Common myeloid progenitor, CD34-positive (primary cell): ENCODE measurements around the gene CADPS2.
"Not testable (repeated sequence)": the region's sequence is repeated elsewhere in the genome, so short reads cannot be mapped to it uniquely, and the experiment has no call there.

ENCODE experiments used
- CTCF ChIA-PET: fragments of 350-600 bp; sonication (Branson Sonifier 250); formaldehyde crosslinking; loops from one replicate; lab custom pipeline; 2021; ENCODE audit warnings: antibody characterized with exemption; lab: Charles Lee
- POLR2A ChIA-PET: fragments of 350-600 bp; sonication (Branson Sonifier 250); formaldehyde crosslinking; loops from one replicate; lab custom pipeline; 2021; ENCODE audit warnings: antibody characterized with exemption; lab: Charles Lee
- DNase-seq, 3 donors: peaks; one replicate each; pipeline versions ENCODE4 v3.0.0 to v3.0.0-alpha.2; 2013
- H3K27ac ChIP-seq, 2 experiments: 1 replicate in 1 of 2; 2 replicates in 1 of 2; pipeline ENCODE4 v1.7.0; 2013; ENCODE audit warnings: inconsistent platforms in 2 of 2, low read length in 2 of 2, mild to moderate bottlenecking in 2 of 2, low read depth in 1 of 2, moderate library complexity in 1 of 2; ENCODE audit not compliant: severe bottlenecking in 2 of 2, insufficient read depth in 1 of 2, poor library complexity in 1 of 2
- H3K27me3 ChIP-seq, 5 experiments: replicated peaks in 2 of 5; 1 replicate in 3 of 5; 2 replicates in 2 of 5; pipeline versions ENCODE4 v1.6.1 to v1.7.0; 2013; ENCODE audit warnings: low read length in 4 of 5, mild to moderate bottlenecking in 2 of 5, moderate library complexity in 2 of 5, inconsistent platforms in 1 of 5; ENCODE audit not compliant: insufficient read depth in 5 of 5, control insufficient read depth in 4 of 5
- H3K36me3 ChIP-seq, 4 experiments: 1 replicate in 2 of 4; 2 replicates in 2 of 4; pipeline versions ENCODE4 v1.6.1 to v1.7.0; 2013; ENCODE audit warnings: low read length in 3 of 4, control low read depth in 1 of 4, mild to moderate bottlenecking in 1 of 4; ENCODE audit not compliant: control insufficient read depth in 4 of 4, insufficient read depth in 4 of 4
- H3K4me1 ChIP-seq, 4 experiments: 1 replicate in 3 of 4; 2 replicates in 1 of 4; pipeline versions ENCODE4 v1.6.1 to v1.7.1; 2013; ENCODE audit warnings: low read length in 3 of 4, mild to moderate bottlenecking in 3 of 4, control low read depth in 1 of 4, inconsistent platforms in 1 of 4, moderate library complexity in 1 of 4; ENCODE audit not compliant: control insufficient read depth in 4 of 4, insufficient read depth in 4 of 4; ENCODE audit errors: control extremely low read depth in 1 of 4
- H3K4me3 ChIP-seq, 7 experiments: 1 replicate in 4 of 7; 2 replicates in 3 of 7; pipeline versions ENCODE4 v1.5.1 to v1.7.0; 2013; ENCODE audit warnings: mild to moderate bottlenecking in 7 of 7, low read length in 6 of 7, moderate library complexity in 6 of 7, inconsistent platforms in 2 of 7, low read depth in 2 of 7, control low read depth in 1 of 7; ENCODE audit not compliant: insufficient read depth in 4 of 7, control insufficient read depth in 1 of 7; ENCODE audit errors: extremely low read depth in 1 of 7
- H3K9me3 ChIP-seq, 5 experiments: 1 replicate in 4 of 5; 2 replicates in 1 of 5; pipeline versions ENCODE4 v1.6.1 to v1.7.1; 2013; ENCODE audit warnings: low read length in 4 of 5, mild to moderate bottlenecking in 2 of 5, inconsistent platforms in 1 of 5, low read depth in 1 of 5, moderate library complexity in 1 of 5; ENCODE audit not compliant: control insufficient read depth in 4 of 5, insufficient read depth in 2 of 5; ENCODE audit errors: control extremely low read depth in 1 of 5
- WGBS: methylation state at CpG from one replicate; pipeline ENCODE4 v1.1.5; 2013; ENCODE audit not compliant: insufficient coverage; 5-methylcytosine and 5-hydroxymethylcytosine counted together

Gene CADPS2

DNA sequence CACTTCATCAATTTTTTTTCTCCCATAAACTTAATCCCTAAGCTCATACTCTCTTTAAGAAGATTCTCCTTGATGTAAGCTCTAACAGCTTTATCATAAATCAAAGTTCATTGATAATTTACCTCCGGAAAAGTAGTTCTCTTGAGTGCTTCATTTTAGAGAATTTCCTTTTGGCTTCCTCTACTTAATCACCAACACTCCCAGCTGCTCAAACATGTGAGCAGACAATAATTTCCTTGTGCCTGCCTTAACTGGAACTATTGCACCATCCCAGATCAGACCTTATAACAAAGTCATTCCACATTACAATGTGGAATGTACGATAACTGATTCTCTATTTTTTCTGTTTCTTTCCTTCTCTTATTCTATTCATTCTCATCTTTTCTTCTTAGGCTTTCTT is 587.6 kb downstream of the CADPS2 start:
- Histone ChIP-seq H3K4me3 (no peak overlapping the region), H3K36me3 (no peaks in the 10 kb centered on the region), H3K27me3 (peaks cover 23 to 83% (median 43%) of the 10 kb centered on the region in 5 experiments), H3K4me1 (peaks cover 0 to 4% (median 2%) of the 10 kb centered on the region in 4 experiments), H3K9me3 (peaks cover 0 to 6% (median 0%) of the 10 kb centered on the region in 5 experiments), H3K27ac (no peak overlapping the region)
- CTCF ChIA-PET = interaction anchor here (1.3 kb wide), 1 partner anchor 19 kb away, joined by 4 read pairs; no protein-coding TSS in a partner anchor
- whole genome bisulfite sequencing = 81% methylated on average over 2 of the region's 2 CpGs
- POLR2A ChIA-PET = no interaction called here
- no peak for DNase-seq

GRCh38 chr7:122298131-122298530 is 588.1 kb downstream of the CADPS2 start:
- ChIA-PET CTCF (interaction anchor here (1.3 kb wide), 1 partner anchor 19 kb away, joined by 4 read pairs; no protein-coding TSS in a partner anchor), POLR2A (no interaction called here)
- no peak for DNase-seq
- peaks cover 0 to 3% (median under 1%) of the 10 kb centered on the region in 4 experiments for H3K4me1 ChIP-seq
- peaks cover 23 to 78% (median 44%) of the 10 kb centered on the region in 5 experiments for H3K27me3 ChIP-seq
- H3K4me3 ChIP-seq = no peak overlapping the region
- no peak overlapping the region for H3K27ac ChIP-seq
- peaks cover 0 to 6% (median 0%) of the 10 kb centered on the region in 5 experiments for H3K9me3 ChIP-seq
- WGBS = 73% methylated on average over 1 of the region's 2 CpGs
- no peaks in the 10 kb centered on the region for H3K36me3 ChIP-seq

- Histone ChIP-seq H3K36me3 (no peaks in the 10 kb centered on the region), H3K4me3 (no peak overlapping the region), H3K27me3 (peaks cover 0 to 19% (median 9%) of the 10 kb centered on the region in 5 experiments), H3K9me3 (peaks cover 0 to 12% (median 4%) of the 10 kb centered on the region in 5 experiments), H3K27ac (no peak overlapping the region), H3K4me1 (no peaks in the 10 kb centered on the region)
- CTCF ChIA-PET = no interaction called here
- WGBS = no CpG with 5 or more reads among the region's 2 CpGs
- POLR2A ChIA-PET = interaction anchor here (0.7 kb wide), 1 partner anchor 374 kb away, joined by 5 read pairs; no protein-coding TSS in a partner anchor
- DNase-seq = no peak
Measured at GRCh38 chr7:122291189-122291588, 595.1 kb downstream of the CADPS2 start.

DNA sequence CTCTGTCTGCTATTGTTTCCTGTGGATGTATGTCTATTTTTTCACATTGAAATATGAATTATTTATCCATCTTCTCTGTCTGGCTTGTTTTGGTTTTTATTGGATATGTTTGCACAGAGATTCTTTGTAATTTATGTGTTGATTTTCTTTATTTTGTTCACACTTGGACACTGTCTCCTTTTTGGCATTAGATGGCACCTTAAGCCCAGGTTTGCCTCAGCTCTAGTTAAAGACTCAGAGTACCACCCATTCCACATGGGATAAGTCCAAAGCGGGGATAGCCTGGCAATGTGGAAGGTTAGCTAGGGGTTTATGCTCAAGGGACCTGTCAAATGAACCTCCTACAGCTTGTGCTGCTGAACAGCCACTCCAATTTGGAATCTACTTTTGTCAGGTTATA is 595.8 kb downstream of the CADPS2 start:
- CTCF ChIA-PET = no interaction called here
- Histone ChIP-seq H3K27ac (no peak overlapping the region), H3K27me3 (peaks cover 0 to 13% (median 6%) of the 10 kb centered on the region in 5 experiments), H3K4me1 (no peaks in the 10 kb centered on the region), H3K9me3 (peaks cover 0 to 12% (median 4%) of the 10 kb centered on the region in 5 experiments), H3K4me3 (no peak overlapping the region), H3K36me3 (no peaks in the 10 kb centered on the region)
- POLR2A ChIA-PET = no interaction called here
- 86% methylated on average over 1 of the region's 1 CpG for WGBS
- no peak for DNase-seq

DNA sequence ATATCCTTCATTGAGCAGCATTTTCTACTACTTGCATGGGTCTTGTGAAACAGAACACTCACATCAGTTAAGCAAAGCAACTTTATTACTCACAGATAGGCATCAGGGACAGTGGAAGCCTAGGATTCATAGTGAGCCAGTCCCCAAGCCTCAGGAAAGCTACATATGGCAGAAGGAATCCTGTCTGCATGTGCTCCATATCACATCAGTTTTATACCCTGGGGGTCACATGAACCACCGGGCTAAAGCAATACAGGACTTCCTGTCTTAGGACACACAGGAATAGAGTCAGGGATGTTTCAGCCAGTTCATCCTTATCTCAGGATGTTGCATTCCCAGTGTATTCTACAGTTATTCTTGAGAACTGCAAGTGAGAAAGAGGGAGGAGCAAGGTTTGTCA is 596.8 kb downstream of the CADPS2 start:
- 11% methylated on average over 1 of the region's 1 CpG for WGBS
- H3K4me3 ChIP-seq = no peak overlapping the region
- H3K4me1 ChIP-seq = no peaks in the 10 kb centered on the region
- H3K36me3 ChIP-seq = no peaks in the 10 kb centered on the region
- no peak overlapping the region for H3K27ac ChIP-seq
- no peak for DNase-seq
- ChIA-PET CTCF (no interaction called here), POLR2A (no interaction called here)
- peaks cover 0 to 12% (median 4%) of the 10 kb centered on the region in 5 experiments for H3K9me3 ChIP-seq
- peaks cover 0 to 7% (median 6%) of the 10 kb centered on the region in 5 experiments for H3K27me3 ChIP-seq

GRCh38 chr7:122284608-122285007 is 601.7 kb downstream of the CADPS2 start:
- DNase-seq, H3K27ac ChIP-seq, H3K27me3 ChIP-seq, CTCF ChIA-PET, H3K9me3 ChIP-seq, POLR2A ChIA-PET, H3K4me3 ChIP-seq, H3K36me3 ChIP-seq, H3K4me1 ChIP-seq: not testable (repeated sequence)
- WGBS = 97% methylated on average over 11 of the region's 24 CpGs

- CTCF ChIA-PET = no interaction called here
- H3K4me3 ChIP-seq = no peak overlapping the region
- WGBS = no CpG with 5 or more reads among the region's 2 CpGs
- H3K4me1 ChIP-seq = no peaks in the 10 kb centered on the region
- DNase-seq = no peak
- POLR2A ChIA-PET = no interaction called here
- H3K27me3 ChIP-seq = peaks cover 0 to 3% (median 0%) of the 10 kb centered on the region in 5 experiments
- H3K9me3 ChIP-seq = no peaks in the 10 kb centered on the region
- H3K36me3 ChIP-seq = no peaks in the 10 kb centered on the region
- no peak overlapping the region for H3K27ac ChIP-seq
Measured at GRCh38 chr7:122273117-122273516, 613.1 kb downstream of the CADPS2 start.
